Measurements from ENCODE around the gene GLB1L3. TPM values are rescaled to one million over a fixed set of nuclear protein-coding genes. Genes with fewer than 3 reads are reported as not detected.

The GLB1L3 gene
- total and polyA plus RNA-seq, 2 experiments from 2014 or later = 0.17 TPM; not detected in 1

GRCh38 chr11:134331354-134332188, 55.4 kb downstream of the GLB1L3 start, which contains the start of gene GLB1L2:
Gene GLB1L2, plus strand, starts transcription at chr11:134331988. Its CDS starts 74 bp downstream, at chr11:134332062.
- H3K9me2 ChIP-seq (replicated peaks; ENCODE audit: insufficient read depth) = no peaks in the 10 kb centered on the region
- H3K27ac ChIP-seq = no peak within 1 kb of the TSS
- peak within 1 kb of the TSS; percentile 100 for H3K4me2 ChIP-seq
- H3K4me3 ChIP-seq = peak within 1 kb of the TSS; percentile 39
- no peaks in the 10 kb centered on the region for H3K36me3 ChIP-seq (replicated peaks; ENCODE audit: insufficient read depth, low read depth)
- H3K79me2 ChIP-seq = no peaks in the 10 kb centered on the region
- WGBS (ENCODE audit: low lambda C conversion rate, missing lambda C conversion rate) = 1% methylated on average over 20 of the region's 80 CpGs
- TF ChIP-seq EZH2phosphoT487 (IDR thresholded peaks at IDR 0.05; ENCODE audit: low read depth, severe bottlenecking, unreplicated experiment) (no peak), EZH2 (IDR thresholded peaks at IDR 0.05; ENCODE audit: borderline replicate concordance) (no peak), CTCF (IDR thresholded peaks at IDR 0.05; ENCODE audit: poor library complexity) (no peak)
- H3K27me3 ChIP-seq = peaks cover 20% of the 10 kb centered on the region
- H2AFZ ChIP-seq = peak within 1 kb of the TSS; percentile 94
- DNase-seq (ENCODE audit: low spot score) = peak; percentile 90
- no peaks in the 10 kb centered on the region for H4K20me1 ChIP-seq (ENCODE audit: insufficient read depth, poor library complexity, severe bottlenecking)
- no peaks in the 10 kb centered on the region for H3K9me3 ChIP-seq (ENCODE audit: low read depth)
- peaks cover 9% of the 10 kb centered on the region for H3K4me1 ChIP-seq (ENCODE audit: insufficient read depth)

GRCh38 chr11:134332189-134332631, 56.0 kb downstream of the GLB1L3 start:
- H4K20me1 ChIP-seq (ENCODE audit: insufficient read depth, poor library complexity, severe bottlenecking) = no peaks in the 10 kb centered on the region
- peaks cover 20% of the 10 kb centered on the region for H3K27me3 ChIP-seq
- peaks cover 9% of the 10 kb centered on the region for H3K4me1 ChIP-seq (ENCODE audit: insufficient read depth)
- peak overlapping the region; percentile 100 for H3K4me2 ChIP-seq
- no peaks in the 10 kb centered on the region for H3K36me3 ChIP-seq (replicated peaks; ENCODE audit: insufficient read depth, low read depth)
- peak overlapping the region; percentile 94 for H2AFZ ChIP-seq
- WGBS (ENCODE audit: low lambda C conversion rate, missing lambda C conversion rate) = 2% methylated on average over 18 of the region's 40 CpGs
- peak overlapping the region; percentile 39 for H3K4me3 ChIP-seq
- no peak overlapping the region for H3K27ac ChIP-seq
- H3K79me2 ChIP-seq = no peaks in the 10 kb centered on the region
- no peaks in the 10 kb centered on the region for H3K9me3 ChIP-seq (ENCODE audit: low read depth)
- H3K9me2 ChIP-seq (replicated peaks; ENCODE audit: insufficient read depth) = no peaks in the 10 kb centered on the region
- peak; percentile 54 for DNase-seq (ENCODE audit: low spot score)
- TF ChIP-seq EZH2 (IDR thresholded peaks at IDR 0.05; ENCODE audit: borderline replicate concordance) = no peak
- no peak for TF ChIP-seq CTCF (IDR thresholded peaks at IDR 0.05; ENCODE audit: poor library complexity)
- no peak for TF ChIP-seq EZH2phosphoT487 (IDR thresholded peaks at IDR 0.05; ENCODE audit: low read depth, severe bottlenecking, unreplicated experiment)

- 75% methylated on average over 7 of the region's 7 CpGs for WGBS (ENCODE audit: low lambda C conversion rate, missing lambda C conversion rate)
- Histone ChIP-seq H3K9me2 (replicated peaks; ENCODE audit: insufficient read depth) (no peaks in the 10 kb centered on the region), H4K20me1 (ENCODE audit: insufficient read depth, poor library complexity, severe bottlenecking) (no peaks in the 10 kb centered on the region), H3K27me3 (peaks cover 20% of the 10 kb centered on the region), H3K4me2 (peak overlapping the region; percentile 100), H3K4me3 (no peak overlapping the region), H3K4me1 (ENCODE audit: insufficient read depth) (peaks cover 9% of the 10 kb centered on the region), H3K9me3 (ENCODE audit: low read depth) (no peaks in the 10 kb centered on the region), H3K36me3 (replicated peaks; ENCODE audit: insufficient read depth, low read depth) (no peaks in the 10 kb centered on the region), H3K27ac (no peak overlapping the region), H3K79me2 (no peaks in the 10 kb centered on the region), H2AFZ (no peak overlapping the region)
- DNase-seq (ENCODE audit: low spot score) = no peak
- no peak for TF ChIP-seq EZH2phosphoT487 (IDR thresholded peaks at IDR 0.05; ENCODE audit: low read depth, severe bottlenecking, unreplicated experiment)
- TF ChIP-seq CTCF (IDR thresholded peaks at IDR 0.05; ENCODE audit: poor library complexity) = no peak
- no peak for TF ChIP-seq EZH2 (IDR thresholded peaks at IDR 0.05; ENCODE audit: borderline replicate concordance)
Measured at GRCh38 chr11:134332782-134333181, 56.6 kb downstream of the GLB1L3 start.

All from hepatocyte (in vitro differentiated cells).